IMR-90 (cell line): ENCODE results near the gene MCUR1. TPM values are rescaled to one million over a fixed set of nuclear protein-coding genes. Genes with fewer than 3 reads are reported as not detected.

Source experiments
- ATAC-seq: fragments of 200-7000 bp; cut with Tn5 transposase; 2 replicates; pipeline ENCODE4 v1.9.1; 2020; ENCODE audit warnings: low read depth, mild to moderate bottlenecking, moderate library complexity
- BruUV-seq: library from RNA; stranded (reverse); fragments of 400-500 nt; replicated peaks from 2 replicates; lab custom pipeline; 2021; lab: Mats Ljungman, UMichigan
- CTCF ChIA-PET: fragments of 300-600 bp; formaldehyde crosslinking; extraction: SDS; loops from one replicate; lab custom pipeline; 2021; ENCODE audit warnings: antibody characterized with exemption; lab: Yijun Ruan, JAX
- POLR2A ChIA-PET: fragments of 300-600 bp; sonication (Branson Sonifier 250); formaldehyde crosslinking; loops from one replicate; lab custom pipeline; 2022; ENCODE audit warnings: antibody characterized with exemption; ENCODE audit not compliant: unreplicated experiment; lab: Charles Lee
- DNase-seq: peaks from one replicate; pipeline ENCODE4 v3.0.0; 2013
- H2AFZ ChIP-seq: replicated peaks from 2 replicates; pipeline ENCODE3; 2013; ENCODE audit warnings: low read length, mild to moderate bottlenecking; ENCODE audit not compliant: poor library complexity
- H2AK5ac ChIP-seq: 2 replicates; pipeline ENCODE4 v1.6.1; 2013; ENCODE audit warnings: low read depth, low read length, inconsistent platforms
- H2AK9ac ChIP-seq: replicated peaks from 2 replicates; pipeline ENCODE3; 2013; ENCODE audit warnings: mild to moderate bottlenecking, low read depth, low read length, moderate library complexity; ENCODE audit not compliant: poor library complexity
- H2BK120ac ChIP-seq: 2 replicates; pipeline ENCODE4 v1.6.1; 2013; ENCODE audit warnings: low read depth, low read length, inconsistent platforms
- H2BK15ac ChIP-seq: 3 replicates; pipeline ENCODE4 v1.6.1; 2013; ENCODE audit warnings: low read depth, low read length, inconsistent platforms
- H2BK20ac ChIP-seq: 2 replicates; pipeline ENCODE4 v1.6.1; 2013; ENCODE audit warnings: low read depth, mild to moderate bottlenecking, inconsistent platforms, low read length, moderate library complexity
- H2BK5ac ChIP-seq: 2 replicates; pipeline ENCODE4 v1.6.1; 2013; ENCODE audit warnings: mild to moderate bottlenecking, low read depth, low read length, inconsistent platforms; ENCODE audit not compliant: poor library complexity, severe bottlenecking
- H3K14ac ChIP-seq: replicated peaks from 2 replicates; pipeline ENCODE4 v1.6.1; 2013; ENCODE audit warnings: low read depth, low read length, inconsistent platforms
- H3K18ac ChIP-seq: 2 replicates; pipeline ENCODE4 v1.6.1; 2013; ENCODE audit warnings: low read depth, low read length, control low read depth
- H3K23ac ChIP-seq: 2 replicates; pipeline ENCODE4 v1.6.1; 2013; ENCODE audit warnings: low read depth, low read length, inconsistent platforms
- H3K27ac ChIP-seq: 2 replicates; pipeline ENCODE4 v1.5.1; 2013; ENCODE audit warnings: mild to moderate bottlenecking, control low read depth, low read length; ENCODE audit not compliant: insufficient read depth
- H3K27me3 ChIP-seq: 2 replicates; pipeline ENCODE4 v1.6.1; 2013; ENCODE audit warnings: low read length; ENCODE audit not compliant: control insufficient read depth, insufficient read depth
- H3K36me3 ChIP-seq: 2 replicates; pipeline ENCODE4 v1.6.1; 2013; ENCODE audit warnings: low read length, mixed read lengths; ENCODE audit not compliant: control insufficient read depth, insufficient read depth
- H3K4ac ChIP-seq: 2 replicates; pipeline ENCODE4 v1.6.1; 2013; ENCODE audit warnings: low read depth, low read length, inconsistent platforms
- H3K4me1 ChIP-seq: 2 replicates; pipeline ENCODE4 v1.6.1; 2013; ENCODE audit warnings: low read length, mixed read lengths; ENCODE audit not compliant: control insufficient read depth, insufficient read depth
- H3K4me2 ChIP-seq: 2 replicates; pipeline ENCODE4 v1.6.1; 2013; ENCODE audit warnings: low read depth, mild to moderate bottlenecking, control low read depth, low read length, moderate library complexity
- H3K4me3 ChIP-seq: 2 replicates; pipeline ENCODE4 v1.5.1; 2013; ENCODE audit warnings: low read depth, mild to moderate bottlenecking, control low read depth, low read length, moderate library complexity; ENCODE audit not compliant: insufficient read depth
- H3K56ac ChIP-seq: 2 replicates; pipeline ENCODE4 v1.6.1; 2013; ENCODE audit warnings: low read length, inconsistent platforms; ENCODE audit not compliant: insufficient read depth; ENCODE audit errors: extremely low read depth
- H3K79me1 ChIP-seq, 2 experiments: 2 replicates each; pipeline ENCODE4 v1.6.1; 2013; ENCODE audit warnings: low read length in 2 of 2, inconsistent platforms in 1 of 2, low read depth in 1 of 2
- H3K9ac ChIP-seq: 2 replicates; pipeline ENCODE4 v1.6.1; 2013; ENCODE audit warnings: low read depth, low read length, control low read depth
- H3K9me1 ChIP-seq: 2 replicates; pipeline ENCODE4 v1.6.1; 2013; ENCODE audit warnings: low read length, inconsistent platforms; ENCODE audit not compliant: insufficient read depth
- H3K9me3 ChIP-seq: 2 replicates; pipeline ENCODE4 v1.6.1; 2013; ENCODE audit warnings: low read length; ENCODE audit not compliant: control insufficient read depth, insufficient read depth
- H4K20me1 ChIP-seq: 2 replicates; pipeline ENCODE4 v1.6.1; 2013; ENCODE audit warnings: low read length, inconsistent platforms; ENCODE audit not compliant: insufficient read depth
- H4K5ac ChIP-seq: 2 replicates; pipeline ENCODE4 v1.6.1; 2013; ENCODE audit warnings: mild to moderate bottlenecking, low read depth, low read length, control low read depth
- H4K8ac ChIP-seq, 2 experiments: 2 replicates each; pipeline ENCODE4 v1.6.1; 2013; ENCODE audit warnings: low read depth in 2 of 2, low read length in 2 of 2, control low read depth in 1 of 2, inconsistent platforms in 1 of 2
- H4K91ac ChIP-seq: 2 replicates; pipeline ENCODE4 v1.6.1; 2013; ENCODE audit warnings: low read depth, low read length, inconsistent platforms; ENCODE audit not compliant: insufficient read depth
- NFE2L2 ChIP-seq: fragments of 150-350 bp; IDR thresholded peaks from 2 replicates; pipeline ENCODE4 v1.6.1; 2016; ENCODE audit warnings: low read depth, mild to moderate bottlenecking, low read length
- WGBS, 2 experiments: methylation state at CpG; one replicate each; pipeline versions ENCODE4 v1.1.5 to v1.1.7; 2013; ENCODE audit warnings: missing lambda C conversion rate in 2 of 2; ENCODE audit not compliant: insufficient read length in 1 of 2; ENCODE audit errors: extremely low coverage in 2 of 2; 5-methylcytosine and 5-hydroxymethylcytosine counted together
- dilution Hi-C: fragments of 300-500 bp; cut with HindIII; formaldehyde crosslinking; loops from one replicate; pipeline ENCODE4 v1.14.3; 2018; ENCODE audit warnings: low sequenced_read_pairs; ENCODE audit not compliant: unreplicated experiment
- in situ Hi-C: fragments of 300-500 bp; cut with MboI; formaldehyde crosslinking; loops from 3 replicates; pipeline ENCODE4 v1.14.3; 2019; ENCODE audit warnings: low sequenced_read_pairs, inconsistent platforms, mixed read lengths
- intact Hi-C: fragments of 100-400 bp; cut with micrococcal nuclease; formaldehyde crosslinking; loops from 2 replicates; pipeline ENCODE4 v1.10.0; 2022
- polyA plus RNA-seq, 3 experiments: library from polyadenylated mRNA; depleted of rRNA; stranded (reverse); fragments of >200 nt; gene quantifications; 2 replicates each; pipeline ENCODE4 v1.2.3, GENCODE V29; 2012; ENCODE audit warnings: low replicate concordance in 1 of 3
- total RNA-seq: library from RNA; depleted of rRNA; stranded (reverse); fragments of >200 nt; gene quantifications from 2 replicates; pipeline ENCODE4 v1.2.3, GENCODE V29; 2012
- TF ChIP-seq, protein P1 (sequence below): fragments of 150-350 bp; IDR thresholded peaks from 2 replicates; pipeline ENCODE4 v1.6.1; 2016; ENCODE audit warnings: low read depth, mild to moderate bottlenecking, low read length, moderate library complexity, borderline replicate concordance

MCUR1 gene
- total and polyA plus RNA-seq, 2 of the 4 experiments (the other 2 are of a cell fraction), result 4.1 to 6.5 TPM

DNA sequence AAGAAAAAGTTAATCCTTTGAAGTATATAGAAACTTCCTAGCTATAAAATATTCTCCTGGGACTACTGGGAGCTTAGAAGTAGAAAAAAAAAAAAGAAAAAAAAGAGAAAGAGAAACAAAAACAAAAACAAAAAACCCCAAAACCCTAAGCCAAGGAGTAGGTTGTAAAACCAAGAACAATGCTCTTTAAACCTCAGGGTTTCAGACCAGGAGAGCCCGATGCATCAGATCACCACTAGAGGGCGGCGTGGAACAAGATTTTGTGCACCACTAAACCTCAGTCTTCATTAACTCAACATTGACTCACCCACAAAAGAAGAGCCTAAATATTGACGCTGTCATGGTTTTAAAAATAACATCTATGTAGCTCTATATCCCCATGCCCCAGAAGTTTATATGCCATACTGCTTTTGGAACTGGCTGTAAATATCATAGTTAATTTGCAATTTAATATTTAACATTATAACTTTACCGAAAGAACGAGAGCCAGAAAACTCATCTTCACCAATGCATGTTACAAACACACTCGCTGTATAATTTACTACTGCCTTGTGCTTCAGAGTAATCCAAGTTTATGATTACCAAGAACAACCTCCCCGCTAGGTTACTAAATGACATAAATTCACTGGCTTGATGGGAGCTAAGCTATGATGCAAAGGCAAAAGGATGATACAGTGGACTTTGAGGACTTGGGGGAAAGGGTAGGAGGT is 19.2 kb downstream of the MCUR1 start (continued):
- TF ChIP-seq NFE2L2, result no peak

DNA sequence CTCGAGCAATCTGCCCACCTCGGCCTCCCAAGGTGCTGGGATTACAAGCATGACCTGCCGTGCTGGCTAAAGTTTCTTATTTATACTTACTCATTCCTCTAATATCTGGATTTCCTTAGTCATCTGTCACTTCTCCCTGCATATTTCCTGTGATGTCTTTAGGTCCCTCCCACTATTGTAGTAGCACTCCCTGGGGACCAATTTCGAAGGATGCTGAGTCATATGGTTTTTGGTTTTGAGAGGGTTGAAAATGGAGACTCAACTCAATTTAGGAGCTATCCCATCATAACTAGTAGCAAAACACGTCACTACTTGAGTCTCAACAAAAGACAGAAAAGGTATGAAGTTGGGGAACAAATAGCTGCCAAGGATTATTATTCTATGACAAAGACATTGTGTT is 20.2 kb downstream of the MCUR1 start:
- Histone ChIP-seq H2BK5ac (no peak overlapping the region), H2AK9ac (no peak overlapping the region), H2AFZ (no peak overlapping the region), H4K91ac (no peak overlapping the region), H3K56ac (no peak overlapping the region), H3K9me3 (no peaks in the 10 kb centered on the region), H3K27ac (no peak overlapping the region), H2BK120ac (no peak overlapping the region), H3K36me3 (peaks cover 3% of the 10 kb centered on the region), H3K4me3 (no peak overlapping the region), H3K4ac (no peak overlapping the region), H3K9me1 (no peaks in the 10 kb centered on the region), H2BK20ac (no peak overlapping the region), H3K4me1 (no peaks in the 10 kb centered on the region), H3K27me3 (no peaks in the 10 kb centered on the region), H3K14ac (no peak overlapping the region), H2BK15ac (no peak overlapping the region), H4K5ac (no peak overlapping the region), H3K23ac (no peak overlapping the region), H3K4me2 (no peak overlapping the region), H3K9ac (no peak overlapping the region), H4K8ac (no peak overlapping the region), H2AK5ac (no peak overlapping the region), H3K18ac (no peak overlapping the region), H3K79me1 (no peaks in the 10 kb centered on the region; a peak in 1 of 4 replicates), H4K20me1 (no peaks in the 10 kb centered on the region)
- CTCF ChIA-PET, result interaction anchor here (0.6 to 2.1 kb wide), 4 partner anchors 8 to 336 kb away, joined by 3 to 9 read pairs (median 4); no protein-coding TSS in a partner anchor
- dilution Hi-C loops, result no loop called here
- in situ Hi-C loops, result loop anchor here (10.0 kb wide), 1 partner anchor 271 kb away; no protein-coding TSS in a partner anchor
- intact Hi-C loops, result loop anchor here (10.0 kb wide), 1 partner anchor 169 kb away; no protein-coding TSS in a partner anchor
- no TSS peak for BruUV-seq
- TF ChIP-seq, protein P1, sequence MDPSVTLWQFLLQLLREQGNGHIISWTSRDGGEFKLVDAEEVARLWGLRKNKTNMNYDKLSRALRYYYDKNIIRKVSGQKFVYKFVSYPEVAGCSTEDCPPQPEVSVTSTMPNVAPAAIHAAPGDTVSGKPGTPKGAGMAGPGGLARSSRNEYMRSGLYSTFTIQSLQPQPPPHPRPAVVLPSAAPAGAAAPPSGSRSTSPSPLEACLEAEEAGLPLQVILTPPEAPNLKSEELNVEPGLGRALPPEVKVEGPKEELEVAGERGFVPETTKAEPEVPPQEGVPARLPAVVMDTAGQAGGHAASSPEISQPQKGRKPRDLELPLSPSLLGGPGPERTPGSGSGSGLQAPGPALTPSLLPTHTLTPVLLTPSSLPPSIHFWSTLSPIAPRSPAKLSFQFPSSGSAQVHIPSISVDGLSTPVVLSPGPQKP, result no peak
- TF ChIP-seq NFE2L2, result 0 out of 2 replicates have a peak, but pooled peaks have one; percentile 2
- ATAC-seq (no peak), DNase-seq (peak; percentile 52)
- no CpG with 5 or more reads among the region's 5 CpGs for WGBS, 2 experiments
- POLR2A ChIA-PET, result no interaction called here
